Trophoblast cell (in vitro differentiated cells and primary cell): ENCODE results near the gene SPOCK1.
A peak's percentile ranks its signal among the peaks of the same experiment; 100 is the strongest.

Experiments used
- DNase-seq, 2 donors: peaks; one replicate each; pipeline ENCODE4 v3.0.0-alpha.2; 2016
- H2AFZ ChIP-seq: 2 replicates; pipeline ENCODE4 v1.6.1; 2013; ENCODE audit warnings: low read length, moderate library complexity, mild to moderate bottlenecking; ENCODE audit not compliant: insufficient read depth, poor library complexity
- H2AK5ac ChIP-seq: 2 replicates; pipeline ENCODE4 v1.6.1; 2013; ENCODE audit warnings: mild to moderate bottlenecking, low read length
- H2BK120ac ChIP-seq: 2 replicates; pipeline ENCODE4 v1.6.1; 2013; ENCODE audit warnings: low read length, mild to moderate bottlenecking, moderate library complexity; ENCODE audit not compliant: insufficient read depth, poor library complexity
- H2BK12ac ChIP-seq: 2 replicates; pipeline ENCODE4 v1.6.1; 2013; ENCODE audit warnings: mild to moderate bottlenecking, low read length, moderate library complexity
- H2BK5ac ChIP-seq: 2 replicates; pipeline ENCODE4 v1.6.1; 2013; ENCODE audit warnings: low read length, low read depth, moderate library complexity, mild to moderate bottlenecking; ENCODE audit not compliant: poor library complexity
- H3K14ac ChIP-seq: 2 replicates; pipeline ENCODE4 v1.6.1; 2013; ENCODE audit warnings: mild to moderate bottlenecking, low read length
- H3K18ac ChIP-seq: 2 replicates; pipeline ENCODE4 v1.6.1; 2013; ENCODE audit warnings: mild to moderate bottlenecking, low read length
- H3K23ac ChIP-seq: 2 replicates; pipeline ENCODE4 v1.6.1; 2013; ENCODE audit warnings: low read length
- H3K27ac ChIP-seq: 2 replicates; pipeline ENCODE4 v1.5.1; 2013; ENCODE audit warnings: low read depth, mild to moderate bottlenecking, inconsistent platforms, low read length, moderate library complexity
- H3K27me3 ChIP-seq: 2 replicates; pipeline ENCODE4 v1.6.1; 2013; ENCODE audit warnings: inconsistent platforms, mild to moderate bottlenecking, low read length, moderate library complexity; ENCODE audit not compliant: insufficient read depth
- H3K36me3 ChIP-seq, 2 experiments: 1 replicate in 1 of 2; 2 replicates in 1 of 2; pipeline ENCODE4 v1.6.1; 2013; ENCODE audit warnings: low read length in 2 of 2, mild to moderate bottlenecking in 2 of 2, moderate library complexity in 1 of 2; ENCODE audit not compliant: insufficient read depth in 2 of 2, control insufficient read depth in 1 of 2
- H3K4ac ChIP-seq: 2 replicates; pipeline ENCODE4 v1.6.1; 2013; ENCODE audit warnings: low read depth, mild to moderate bottlenecking, low read length, moderate library complexity
- H3K4me1 ChIP-seq, 2 experiments: 1 replicate in 1 of 2; 2 replicates in 1 of 2; pipeline ENCODE4 v1.6.1; 2013; ENCODE audit warnings: low read length in 2 of 2, mild to moderate bottlenecking in 2 of 2, moderate library complexity in 1 of 2; ENCODE audit not compliant: insufficient read depth in 2 of 2, control insufficient read depth in 1 of 2
- H3K4me2 ChIP-seq: 2 replicates; pipeline ENCODE4 v1.6.1; 2013; ENCODE audit warnings: inconsistent platforms, mild to moderate bottlenecking, low read length, moderate library complexity
- H3K4me3 ChIP-seq: 2 replicates; pipeline ENCODE4 v1.5.1; 2013; ENCODE audit warnings: mild to moderate bottlenecking, low read depth, low read length, inconsistent platforms
- H3K79me1 ChIP-seq: one replicate; pipeline ENCODE4 v1.6.1; 2013; ENCODE audit warnings: low read length
- H3K79me2 ChIP-seq: 2 replicates; pipeline ENCODE4 v1.6.1; 2013; ENCODE audit warnings: low read length, mild to moderate bottlenecking; ENCODE audit not compliant: control insufficient read depth, insufficient read depth, poor library complexity
- H3K9ac ChIP-seq: 2 replicates; pipeline ENCODE4 v1.6.1; 2013; ENCODE audit warnings: mild to moderate bottlenecking, low read length
- H3K9me3 ChIP-seq: 2 replicates; pipeline ENCODE4 v1.6.1; 2013; ENCODE audit warnings: low read depth, mild to moderate bottlenecking, control low read depth, inconsistent platforms, low read length; ENCODE audit not compliant: insufficient read depth
- H4K12ac ChIP-seq: 2 replicates; pipeline ENCODE4 v1.6.1; 2013; ENCODE audit warnings: low read depth, mild to moderate bottlenecking, low read length, moderate library complexity
- H4K8ac ChIP-seq: 2 replicates; pipeline ENCODE4 v1.6.1; 2013; ENCODE audit warnings: low read depth, mild to moderate bottlenecking, low read length, moderate library complexity
- H4K91ac ChIP-seq: one replicate; pipeline ENCODE4 v1.6.1; 2013; ENCODE audit warnings: low read depth, mild to moderate bottlenecking, low read length, moderate library complexity
- WGBS: extraction: QIAGEN DNeasy Blood & Tissue Kit; methylation state at CpG from one replicate; pipeline ENCODE4 v1.1.7; 2013; ENCODE audit warnings: missing lambda C conversion rate; ENCODE audit not compliant: insufficient read length, insufficient coverage; ENCODE audit errors: extremely low coverage; 5-methylcytosine and 5-hydroxymethylcytosine counted together

SPOCK1 gene

GRCh38 chr5:137415231-137415681 lies 83.9 kb downstream of the SPOCK1 start:
- DNase-seq: peak in 1 of 2 donors; percentile 22
- Histone ChIP-seq H3K27ac (no peak overlapping the region), H2BK5ac (no peak overlapping the region), H4K91ac (no peak overlapping the region), H3K4me1 (peaks cover 0 to 2% of the 10 kb centered on the region in 2 experiments), H3K4me3 (no peak overlapping the region), H3K27me3 (no peaks in the 10 kb centered on the region), H2BK120ac (no peak overlapping the region), H2AK5ac (no peak overlapping the region), H3K9ac (no peak overlapping the region), H3K79me2 (no peaks in the 10 kb centered on the region), H3K79me1 (no peaks in the 10 kb centered on the region), H2AFZ (no peak overlapping the region), H3K9me3 (no peaks in the 10 kb centered on the region), H3K36me3 (no peaks in the 10 kb centered on the region), H4K12ac (no peak overlapping the region), H4K8ac (no peak overlapping the region), H3K23ac (no peak overlapping the region), H3K4me2 (no peak overlapping the region), H3K4ac (no peak overlapping the region), H3K14ac (no peak overlapping the region), H2BK12ac (no peak overlapping the region), H3K18ac (no peak overlapping the region)
- whole genome bisulfite sequencing: no CpG with 5 or more reads among the region's 2 CpGs

DNA sequence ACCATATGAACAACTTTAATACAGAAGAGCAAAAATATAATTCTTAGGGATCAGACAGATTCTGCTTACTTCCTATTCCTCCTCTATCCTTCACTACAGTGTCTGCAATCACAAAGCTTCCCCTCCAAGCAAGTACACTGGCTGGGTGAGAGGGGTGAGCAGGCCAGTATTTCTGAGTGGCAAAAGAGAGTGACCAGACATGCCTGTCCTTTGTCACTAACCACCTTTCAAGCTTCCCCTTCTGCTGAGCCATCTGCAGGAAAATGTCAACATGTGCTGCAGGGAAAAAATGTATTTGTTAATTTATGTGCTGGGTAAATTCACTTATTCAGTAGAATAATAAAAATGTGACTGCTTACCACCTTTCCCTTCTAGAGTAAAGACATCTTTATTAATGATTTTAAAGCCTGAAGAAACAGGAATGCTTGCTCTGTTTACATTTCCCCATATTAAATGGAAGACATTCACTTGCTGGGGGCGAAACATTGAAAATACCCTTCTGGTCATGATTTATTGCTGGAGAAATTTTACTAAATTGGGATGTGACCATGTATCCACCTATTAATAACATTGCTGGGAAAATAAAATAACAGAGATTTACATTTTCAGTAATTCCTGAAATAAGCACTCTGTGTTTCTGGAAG lies 84.9 kb downstream of the SPOCK1 start:
- DNase-seq: no peak
- no CpG with 5 or more reads among the region's 1 CpG for WGBS
- Histone ChIP-seq H2AFZ (no peak overlapping the region), H4K8ac (no peak overlapping the region), H3K18ac (no peak overlapping the region), H2BK5ac (no peak overlapping the region), H3K14ac (no peak overlapping the region), H3K27ac (no peak overlapping the region), H3K36me3 (no peaks in the 10 kb centered on the region), H3K4me1 (peaks cover 0 to 2% of the 10 kb centered on the region in 2 experiments), H3K4ac (no peak overlapping the region), H4K12ac (no peak overlapping the region), H3K4me2 (no peak overlapping the region), H3K79me2 (no peaks in the 10 kb centered on the region), H3K9ac (no peak overlapping the region), H3K79me1 (no peaks in the 10 kb centered on the region), H3K9me3 (no peaks in the 10 kb centered on the region), H3K27me3 (no peaks in the 10 kb centered on the region), H2AK5ac (no peak overlapping the region), H2BK12ac (no peak overlapping the region), H4K91ac (no peak overlapping the region), H2BK120ac (no peak overlapping the region), H3K23ac (no peak overlapping the region), H3K4me3 (no peak overlapping the region)

- Histone ChIP-seq H4K12ac (no peak overlapping the region), H4K8ac (no peak overlapping the region), H4K91ac (no peak overlapping the region), H3K79me1 (no peaks in the 10 kb centered on the region), H3K4me3 (no peak overlapping the region), H3K27ac (no peak overlapping the region), H3K14ac (no peak overlapping the region), H3K9ac (no peak overlapping the region), H2AFZ (no peak overlapping the region), H3K23ac (no peak overlapping the region), H2BK5ac (no peak overlapping the region), H2BK12ac (no peak overlapping the region), H2BK120ac (no peak overlapping the region), H3K9me3 (no peaks in the 10 kb centered on the region), H3K4me1 (peaks cover 2 to 3% of the 10 kb centered on the region in 2 experiments), H3K27me3 (no peaks in the 10 kb centered on the region), H3K36me3 (no peaks in the 10 kb centered on the region), H3K4ac (no peak overlapping the region), H3K18ac (no peak overlapping the region), H2AK5ac (no peak overlapping the region), H3K79me2 (no peaks in the 10 kb centered on the region), H3K4me2 (no peak overlapping the region)
- no CpG with 5 or more reads among the region's 1 CpG for WGBS
- no peak for DNase-seq
Measured at GRCh38 chr5:137412136-137412535, 87.0 kb downstream of the SPOCK1 start.

DNA sequence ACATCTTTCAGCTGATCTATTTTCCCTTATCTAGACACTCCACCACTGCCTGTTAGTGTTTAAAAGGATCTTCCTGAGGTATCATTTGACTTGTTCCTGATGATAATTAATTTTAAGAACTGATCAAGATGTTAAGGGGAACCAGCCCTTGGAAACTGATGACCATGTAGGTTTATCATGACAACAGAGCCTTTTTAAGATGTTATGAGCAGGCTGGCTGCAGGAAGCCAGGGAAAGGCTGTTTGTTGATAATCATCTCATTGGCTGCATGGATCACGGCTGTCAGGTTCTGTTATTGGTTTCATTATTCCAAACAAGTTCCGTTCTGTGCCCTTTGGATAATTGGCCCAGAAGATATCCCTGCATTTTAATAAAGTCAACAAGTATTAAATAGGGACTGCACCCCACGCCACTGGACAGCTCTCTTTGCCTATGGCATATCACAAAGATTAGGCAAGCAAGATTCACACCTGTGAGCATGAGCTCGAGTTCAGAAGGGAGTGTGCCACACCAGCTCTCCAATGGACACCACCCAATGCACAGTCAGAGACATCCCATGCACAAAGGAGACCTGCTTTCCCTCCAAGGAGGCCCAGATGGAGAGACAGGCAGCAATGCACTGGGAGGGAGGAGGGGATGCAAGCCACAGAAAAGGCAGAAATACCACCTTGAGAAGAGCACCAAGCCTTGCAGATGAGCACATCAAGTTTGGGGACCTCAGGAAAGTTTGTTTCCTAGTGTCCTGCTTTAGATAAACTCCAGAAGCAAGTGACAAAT lies 88.7 kb downstream of the SPOCK1 start:
- Histone ChIP-seq H3K4me1 (peaks cover 2 to 3% of the 10 kb centered on the region in 2 experiments), H3K27ac (no peak overlapping the region), H3K4me3 (no peak overlapping the region), H2BK5ac (no peak overlapping the region), H3K4me2 (no peak overlapping the region), H3K14ac (no peak overlapping the region), H3K4ac (no peak overlapping the region), H2AFZ (no peak overlapping the region), H3K36me3 (no peaks in the 10 kb centered on the region), H3K18ac (no peak overlapping the region), H2BK12ac (no peak overlapping the region), H3K27me3 (no peaks in the 10 kb centered on the region), H3K79me1 (no peaks in the 10 kb centered on the region), H4K12ac (no peak overlapping the region), H2AK5ac (no peak overlapping the region), H4K8ac (no peak overlapping the region), H3K23ac (no peak overlapping the region), H2BK120ac (no peak overlapping the region), H3K9ac (no peak overlapping the region), H3K9me3 (no peaks in the 10 kb centered on the region), H3K79me2 (no peaks in the 10 kb centered on the region), H4K91ac (no peak overlapping the region)
- WGBS: no CpG with 5 or more reads among the region's 4 CpGs
- DNase-seq: no peak
